IMR-90 (cell line): ENCODE data around the gene UPF1. TPM values are rescaled to one million over a fixed set of nuclear protein-coding genes. Genes with fewer than 3 reads are reported as not detected.

Source experiments
- ATAC-seq: fragments of 200-7000 bp; cut with Tn5 transposase; 2 replicates; pipeline ENCODE4 v1.9.1; 2020; ENCODE audit warnings: low read depth, mild to moderate bottlenecking, moderate library complexity
- BruUV-seq: library from RNA; stranded (reverse); fragments of 400-500 nt; replicated peaks from 2 replicates; lab custom pipeline; 2021; lab: Mats Ljungman, UMichigan
- CTCF ChIA-PET: fragments of 300-600 bp; formaldehyde crosslinking; extraction: SDS; loops from one replicate; lab custom pipeline; 2021; ENCODE audit warnings: antibody characterized with exemption; lab: Yijun Ruan, JAX
- POLR2A ChIA-PET: fragments of 300-600 bp; sonication (Branson Sonifier 250); formaldehyde crosslinking; loops from one replicate; lab custom pipeline; 2022; ENCODE audit warnings: antibody characterized with exemption; ENCODE audit not compliant: unreplicated experiment; lab: Charles Lee
- DNase-seq: peaks from one replicate; pipeline ENCODE4 v3.0.0; 2013
- H2AFZ ChIP-seq: replicated peaks from 2 replicates; pipeline ENCODE3; 2013; ENCODE audit warnings: low read length, mild to moderate bottlenecking; ENCODE audit not compliant: poor library complexity
- H2AK5ac ChIP-seq: 2 replicates; pipeline ENCODE4 v1.6.1; 2013; ENCODE audit warnings: low read depth, low read length, inconsistent platforms
- H2AK9ac ChIP-seq: replicated peaks from 2 replicates; pipeline ENCODE3; 2013; ENCODE audit warnings: mild to moderate bottlenecking, low read depth, low read length, moderate library complexity; ENCODE audit not compliant: poor library complexity
- H2BK120ac ChIP-seq: 2 replicates; pipeline ENCODE4 v1.6.1; 2013; ENCODE audit warnings: low read depth, low read length, inconsistent platforms
- H2BK15ac ChIP-seq: 3 replicates; pipeline ENCODE4 v1.6.1; 2013; ENCODE audit warnings: low read depth, low read length, inconsistent platforms
- H2BK20ac ChIP-seq: 2 replicates; pipeline ENCODE4 v1.6.1; 2013; ENCODE audit warnings: low read depth, mild to moderate bottlenecking, inconsistent platforms, low read length, moderate library complexity
- H2BK5ac ChIP-seq: 2 replicates; pipeline ENCODE4 v1.6.1; 2013; ENCODE audit warnings: mild to moderate bottlenecking, low read depth, low read length, inconsistent platforms; ENCODE audit not compliant: poor library complexity, severe bottlenecking
- H3K14ac ChIP-seq: replicated peaks from 2 replicates; pipeline ENCODE4 v1.6.1; 2013; ENCODE audit warnings: low read depth, low read length, inconsistent platforms
- H3K18ac ChIP-seq: 2 replicates; pipeline ENCODE4 v1.6.1; 2013; ENCODE audit warnings: low read depth, low read length, control low read depth
- H3K23ac ChIP-seq: 2 replicates; pipeline ENCODE4 v1.6.1; 2013; ENCODE audit warnings: low read depth, low read length, inconsistent platforms
- H3K27ac ChIP-seq: 2 replicates; pipeline ENCODE4 v1.5.1; 2013; ENCODE audit warnings: mild to moderate bottlenecking, control low read depth, low read length; ENCODE audit not compliant: insufficient read depth
- H3K27me3 ChIP-seq: 2 replicates; pipeline ENCODE4 v1.6.1; 2013; ENCODE audit warnings: low read length; ENCODE audit not compliant: control insufficient read depth, insufficient read depth
- H3K36me3 ChIP-seq: 2 replicates; pipeline ENCODE4 v1.6.1; 2013; ENCODE audit warnings: low read length, mixed read lengths; ENCODE audit not compliant: control insufficient read depth, insufficient read depth
- H3K4ac ChIP-seq: 2 replicates; pipeline ENCODE4 v1.6.1; 2013; ENCODE audit warnings: low read depth, low read length, inconsistent platforms
- H3K4me1 ChIP-seq: 2 replicates; pipeline ENCODE4 v1.6.1; 2013; ENCODE audit warnings: low read length, mixed read lengths; ENCODE audit not compliant: control insufficient read depth, insufficient read depth
- H3K4me2 ChIP-seq: 2 replicates; pipeline ENCODE4 v1.6.1; 2013; ENCODE audit warnings: low read depth, mild to moderate bottlenecking, control low read depth, low read length, moderate library complexity
- H3K4me3 ChIP-seq: 2 replicates; pipeline ENCODE4 v1.5.1; 2013; ENCODE audit warnings: low read depth, mild to moderate bottlenecking, control low read depth, low read length, moderate library complexity; ENCODE audit not compliant: insufficient read depth
- H3K56ac ChIP-seq: 2 replicates; pipeline ENCODE4 v1.6.1; 2013; ENCODE audit warnings: low read length, inconsistent platforms; ENCODE audit not compliant: insufficient read depth; ENCODE audit errors: extremely low read depth
- H3K79me1 ChIP-seq, 2 experiments: 2 replicates each; pipeline ENCODE4 v1.6.1; 2013; ENCODE audit warnings: low read length in 2 of 2, inconsistent platforms in 1 of 2, low read depth in 1 of 2
- H3K9ac ChIP-seq: 2 replicates; pipeline ENCODE4 v1.6.1; 2013; ENCODE audit warnings: low read depth, low read length, control low read depth
- H3K9me1 ChIP-seq: 2 replicates; pipeline ENCODE4 v1.6.1; 2013; ENCODE audit warnings: low read length, inconsistent platforms; ENCODE audit not compliant: insufficient read depth
- H3K9me3 ChIP-seq: 2 replicates; pipeline ENCODE4 v1.6.1; 2013; ENCODE audit warnings: low read length; ENCODE audit not compliant: control insufficient read depth, insufficient read depth
- H4K20me1 ChIP-seq: 2 replicates; pipeline ENCODE4 v1.6.1; 2013; ENCODE audit warnings: low read length, inconsistent platforms; ENCODE audit not compliant: insufficient read depth
- H4K5ac ChIP-seq: 2 replicates; pipeline ENCODE4 v1.6.1; 2013; ENCODE audit warnings: mild to moderate bottlenecking, low read depth, low read length, control low read depth
- H4K8ac ChIP-seq, 2 experiments: 2 replicates each; pipeline ENCODE4 v1.6.1; 2013; ENCODE audit warnings: low read depth in 2 of 2, low read length in 2 of 2, control low read depth in 1 of 2, inconsistent platforms in 1 of 2
- H4K91ac ChIP-seq: 2 replicates; pipeline ENCODE4 v1.6.1; 2013; ENCODE audit warnings: low read depth, low read length, inconsistent platforms; ENCODE audit not compliant: insufficient read depth
- BHLHE40 ChIP-seq: fragments of 150-350 bp; IDR thresholded peaks from 2 replicates; pipeline ENCODE4 v1.6.1; 2016; ENCODE audit warnings: mild to moderate bottlenecking, low read depth, low read length
- CEBPB ChIP-seq: IDR thresholded peaks from 2 replicates; pipeline ENCODE4 v1.6.1; 2012; ENCODE audit warnings: low read depth, low read length, improper control_type of control experiment
- CHD1 ChIP-seq: IDR thresholded peaks from 2 replicates; pipeline ENCODE4 v1.6.1; 2012; ENCODE audit warnings: low read depth, low read length, improper control_type of control experiment
- FOS ChIP-seq: fragments of 150-350 bp; IDR thresholded peaks from 2 replicates; pipeline ENCODE4 v1.6.1; 2016; ENCODE audit warnings: low read depth, low read length
- MAFK ChIP-seq: IDR thresholded peaks from 2 replicates; pipeline ENCODE4 v1.6.1; 2012; ENCODE audit warnings: low read depth, low read length, improper control_type of control experiment
- MAZ ChIP-seq: IDR thresholded peaks from 2 replicates; pipeline ENCODE4 v1.6.1; 2012; ENCODE audit warnings: low read depth, mild to moderate bottlenecking, low read length, improper control_type of control experiment, moderate library complexity, borderline replicate concordance
- MXI1 ChIP-seq: IDR thresholded peaks from 2 replicates; pipeline ENCODE4 v1.6.1; 2012; ENCODE audit warnings: low read depth, mild to moderate bottlenecking, low read length, moderate library complexity, borderline replicate concordance
- NFE2L2 ChIP-seq: fragments of 150-350 bp; IDR thresholded peaks from 2 replicates; pipeline ENCODE4 v1.6.1; 2016; ENCODE audit warnings: low read depth, mild to moderate bottlenecking, low read length
- POLR2A ChIP-seq: IDR thresholded peaks from 2 replicates; pipeline ENCODE4 v1.6.1; 2012; ENCODE audit warnings: mild to moderate bottlenecking, low read depth, low read length
- RAD21 ChIP-seq: IDR thresholded peaks from 2 replicates; pipeline ENCODE4 v1.6.1; 2012; ENCODE audit warnings: low read length, improper control_type of control experiment
- RCOR1 ChIP-seq: IDR thresholded peaks from 2 replicates; pipeline ENCODE4 v1.6.1; 2012; ENCODE audit warnings: mild to moderate bottlenecking, low read length, improper control_type of control experiment; ENCODE audit not compliant: insufficient replicate concordance
- RFX5 ChIP-seq: IDR thresholded peaks from 2 replicates; pipeline ENCODE4 v1.8.0; 2012; ENCODE audit warnings: low read depth, mild to moderate bottlenecking, low read length, moderate library complexity
- SMC3 ChIP-seq: fragments of 150-350 bp; IDR thresholded peaks from 2 replicates; pipeline ENCODE4 v1.6.1; 2016; ENCODE audit warnings: low read depth, mild to moderate bottlenecking, antibody characterized with exemption, low read length, moderate library complexity
- WGBS, 2 experiments: methylation state at CpG; one replicate each; pipeline versions ENCODE4 v1.1.5 to v1.1.7; 2013; ENCODE audit warnings: missing lambda C conversion rate in 2 of 2; ENCODE audit not compliant: insufficient read length in 1 of 2; ENCODE audit errors: extremely low coverage in 2 of 2; 5-methylcytosine and 5-hydroxymethylcytosine counted together
- dilution Hi-C: fragments of 300-500 bp; cut with HindIII; formaldehyde crosslinking; loops from one replicate; pipeline ENCODE4 v1.14.3; 2018; ENCODE audit warnings: low sequenced_read_pairs; ENCODE audit not compliant: unreplicated experiment
- in situ Hi-C: fragments of 300-500 bp; cut with MboI; formaldehyde crosslinking; loops from 3 replicates; pipeline ENCODE4 v1.14.3; 2019; ENCODE audit warnings: low sequenced_read_pairs, inconsistent platforms, mixed read lengths
- intact Hi-C: fragments of 100-400 bp; cut with micrococcal nuclease; formaldehyde crosslinking; loops from 2 replicates; pipeline ENCODE4 v1.10.0; 2022
- polyA plus RNA-seq, 3 experiments: library from polyadenylated mRNA; depleted of rRNA; stranded (reverse); fragments of >200 nt; gene quantifications; 2 replicates each; pipeline ENCODE4 v1.2.3, GENCODE V29; 2012; ENCODE audit warnings: low replicate concordance in 1 of 3
- total RNA-seq: library from RNA; depleted of rRNA; stranded (reverse); fragments of >200 nt; gene quantifications from 2 replicates; pipeline ENCODE4 v1.2.3, GENCODE V29; 2012
- TF ChIP-seq, protein P1 (sequence below): fragments of 150-350 bp; IDR thresholded peaks from 2 replicates; pipeline ENCODE4 v1.6.1; 2017; ENCODE audit warnings: mild to moderate bottlenecking, antibody characterized with exemption, low read length, low read depth
- TF ChIP-seq, protein P2 (sequence below): fragments of 150-350 bp; IDR thresholded peaks from 2 replicates; pipeline ENCODE4 v1.6.1; 2016; ENCODE audit warnings: low read depth, mild to moderate bottlenecking, low read length, moderate library complexity, borderline replicate concordance
- TF ChIP-seq, protein P3 (sequence below): conservative IDR thresholded peaks from 2 replicates; pipeline ENCODE4 v1.5.1; 2012; ENCODE audit warnings: mild to moderate bottlenecking, low read depth, low read length, improper control_type of control experiment

UPF1 gene
- total and polyA plus RNA-seq, 2 of the 4 experiments (the other 2 are of a cell fraction) = 31.2 to 50.3 TPM

DNA sequence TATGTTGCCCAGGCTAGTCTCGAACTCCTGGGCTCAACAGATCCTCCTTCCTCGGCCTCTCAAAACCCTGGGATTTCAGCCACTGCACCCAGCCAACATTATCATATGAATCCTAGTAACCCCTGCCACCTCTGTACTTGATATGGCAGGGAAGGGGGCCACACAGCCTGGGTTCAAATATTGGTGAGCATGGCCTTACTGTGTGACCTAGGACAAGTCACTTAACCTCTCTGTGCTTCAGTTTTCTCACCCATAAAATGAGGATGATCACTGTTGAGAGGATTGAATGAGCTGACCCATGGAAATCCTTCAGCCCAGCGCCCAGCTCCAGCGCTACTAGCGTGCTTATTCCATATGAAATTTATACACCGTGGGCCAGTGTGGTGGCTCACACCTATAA lies 37.1 kb upstream of the UPF1 start:
- Histone ChIP-seq H3K27me3 (peaks cover 64% of the 10 kb centered on the region), H3K4ac (no peak overlapping the region), H3K27ac (no peak overlapping the region), H4K5ac (no peak overlapping the region), H3K4me3 (no peak overlapping the region), H3K9me3 (0 out of 2 replicates have a peak, but pooled peaks cover 3% of the 10 kb centered on the region), H2AFZ (no peak overlapping the region), H2BK120ac (no peak overlapping the region), H3K4me1 (peaks cover 1% of the 10 kb centered on the region; the same call in 1 of the 2 replicates), H3K4me2 (no peak overlapping the region), H3K14ac (no peak overlapping the region), H2AK5ac (no peak overlapping the region), H3K79me1 (no peaks in the 10 kb centered on the region), H2BK20ac (no peak overlapping the region), H2BK15ac (no peak overlapping the region), H2AK9ac (no peak overlapping the region), H3K18ac (no peak overlapping the region), H3K9ac (no peak overlapping the region), H3K9me1 (no peaks in the 10 kb centered on the region), H4K20me1 (no peaks in the 10 kb centered on the region; the same call in 1 of the 2 replicates), H3K23ac (no peak overlapping the region), H2BK5ac (no peak overlapping the region), H4K8ac (no peak overlapping the region), H3K36me3 (no peaks in the 10 kb centered on the region), H4K91ac (no peak overlapping the region), H3K56ac (no peak overlapping the region)
- TF ChIP-seq, protein P1, sequence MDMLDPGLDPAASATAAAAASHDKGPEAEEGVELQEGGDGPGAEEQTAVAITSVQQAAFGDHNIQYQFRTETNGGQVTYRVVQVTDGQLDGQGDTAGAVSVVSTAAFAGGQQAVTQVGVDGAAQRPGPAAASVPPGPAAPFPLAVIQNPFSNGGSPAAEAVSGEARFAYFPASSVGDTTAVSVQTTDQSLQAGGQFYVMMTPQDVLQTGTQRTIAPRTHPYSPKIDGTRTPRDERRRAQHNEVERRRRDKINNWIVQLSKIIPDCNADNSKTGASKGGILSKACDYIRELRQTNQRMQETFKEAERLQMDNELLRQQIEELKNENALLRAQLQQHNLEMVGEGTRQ = no peak
- TF ChIP-seq CHD1 = no peak
- TF ChIP-seq RAD21 = no peak
- TF ChIP-seq POLR2A = no peak
- no peak for TF ChIP-seq SMC3
- TF ChIP-seq, protein P2, sequence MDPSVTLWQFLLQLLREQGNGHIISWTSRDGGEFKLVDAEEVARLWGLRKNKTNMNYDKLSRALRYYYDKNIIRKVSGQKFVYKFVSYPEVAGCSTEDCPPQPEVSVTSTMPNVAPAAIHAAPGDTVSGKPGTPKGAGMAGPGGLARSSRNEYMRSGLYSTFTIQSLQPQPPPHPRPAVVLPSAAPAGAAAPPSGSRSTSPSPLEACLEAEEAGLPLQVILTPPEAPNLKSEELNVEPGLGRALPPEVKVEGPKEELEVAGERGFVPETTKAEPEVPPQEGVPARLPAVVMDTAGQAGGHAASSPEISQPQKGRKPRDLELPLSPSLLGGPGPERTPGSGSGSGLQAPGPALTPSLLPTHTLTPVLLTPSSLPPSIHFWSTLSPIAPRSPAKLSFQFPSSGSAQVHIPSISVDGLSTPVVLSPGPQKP = no peak
- TF ChIP-seq, protein P3, sequence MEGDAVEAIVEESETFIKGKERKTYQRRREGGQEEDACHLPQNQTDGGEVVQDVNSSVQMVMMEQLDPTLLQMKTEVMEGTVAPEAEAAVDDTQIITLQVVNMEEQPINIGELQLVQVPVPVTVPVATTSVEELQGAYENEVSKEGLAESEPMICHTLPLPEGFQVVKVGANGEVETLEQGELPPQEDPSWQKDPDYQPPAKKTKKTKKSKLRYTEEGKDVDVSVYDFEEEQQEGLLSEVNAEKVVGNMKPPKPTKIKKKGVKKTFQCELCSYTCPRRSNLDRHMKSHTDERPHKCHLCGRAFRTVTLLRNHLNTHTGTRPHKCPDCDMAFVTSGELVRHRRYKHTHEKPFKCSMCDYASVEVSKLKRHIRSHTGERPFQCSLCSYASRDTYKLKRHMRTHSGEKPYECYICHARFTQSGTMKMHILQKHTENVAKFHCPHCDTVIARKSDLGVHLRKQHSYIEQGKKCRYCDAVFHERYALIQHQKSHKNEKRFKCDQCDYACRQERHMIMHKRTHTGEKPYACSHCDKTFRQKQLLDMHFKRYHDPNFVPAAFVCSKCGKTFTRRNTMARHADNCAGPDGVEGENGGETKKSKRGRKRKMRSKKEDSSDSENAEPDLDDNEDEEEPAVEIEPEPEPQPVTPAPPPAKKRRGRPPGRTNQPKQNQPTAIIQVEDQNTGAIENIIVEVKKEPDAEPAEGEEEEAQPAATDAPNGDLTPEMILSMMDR = no peak
- no peak for TF ChIP-seq RCOR1
- TF ChIP-seq CEBPB = no peak
- no peak for TF ChIP-seq RFX5
- no peak for TF ChIP-seq MAFK
- no peak for TF ChIP-seq MAZ
- no peak for TF ChIP-seq BHLHE40
- TF ChIP-seq FOS = no peak
- TF ChIP-seq NFE2L2 = no peak
- TF ChIP-seq MXI1 = no peak
- DNase-seq = no peak
- in situ Hi-C loops (no loop called here), intact Hi-C loops (no loop called here), dilution Hi-C loops (no loop called here)
- 97% methylated on average over 4 of the region's 6 CpGs; no CpG with 5 or more reads in 1 of the 2 experiments for WGBS, 2 experiments
- no peak for ATAC-seq
- BruUV-seq = no TSS peak
- POLR2A ChIA-PET = no interaction called here
- CTCF ChIA-PET = no interaction called here
